Hepatocyte (in vitro differentiated cells): ENCODE measurements around the gene PRR36.

Experiments used
- CTCF ChIP-seq: fragments of 200-600 bp; sonication (generic); IDR thresholded peaks from 2 replicates; pipeline ENCODE4 v1.5.1; 2016; ENCODE audit warnings: antibody characterized with exemption, mild to moderate bottlenecking; ENCODE audit not compliant: poor library complexity
- EZH2 ChIP-seq: fragments of 200-600 bp; sonication (generic); IDR thresholded peaks from 2 replicates; pipeline ENCODE4 v1.6.1; 2016; ENCODE audit warnings: antibody characterized with exemption, mild to moderate bottlenecking, borderline replicate concordance
- EZH2phosphoT487 ChIP-seq: fragments of 200-600 bp; sonication (generic); IDR thresholded peaks from one replicate; pipeline ENCODE4 v1.6.1; 2018; ENCODE audit warnings: antibody characterized with exemption, mild to moderate bottlenecking, low read depth, moderate library complexity; ENCODE audit not compliant: unreplicated experiment, severe bottlenecking

GRCh38 chr19:7904074-7905020 lies 30.2 kb upstream of the PRR36 start:
- TF ChIP-seq CTCF: no peak
- TF ChIP-seq EZH2: no peak
- no peak for TF ChIP-seq EZH2phosphoT487
